ENCODE measurements around the gene DPY19L3. TPM values are rescaled to one million over a fixed set of nuclear protein-coding genes. Genes with fewer than 3 reads are reported as not detected.
A peak's percentile ranks its signal among the peaks of the same experiment; 100 is the strongest.

DPY19L3 gene
- total and polyA plus RNA-seq, 2 of the 4 experiments (the other 2 are of a cell fraction), result 29.6 to 36.5 TPM

- Histone ChIP-seq H2AFZ (replicated peaks; ENCODE audit: low read length, poor library complexity) (no peak overlapping the region), H3K18ac (ENCODE audit: low read depth, low read length) (no peak overlapping the region), H3K9ac (ENCODE audit: low read depth, low read length) (no peak overlapping the region), H3K4me1 (ENCODE audit: control insufficient read depth, insufficient read depth, low read length) (peaks cover 5% of the 10 kb centered on the region; the same call in 1 of the 2 replicates), H4K91ac (ENCODE audit: insufficient read depth, low read depth, low read length) (no peak overlapping the region), H3K4ac (ENCODE audit: low read depth, low read length) (no peak overlapping the region), H3K4me2 (ENCODE audit: low read depth, low read length) (no peak overlapping the region), H3K56ac (ENCODE audit: extremely low read depth, insufficient read depth, low read length) (no peak overlapping the region), H3K4me3 (ENCODE audit: insufficient read depth, low read depth, low read length) (no peak overlapping the region), H2BK120ac (ENCODE audit: low read depth, low read length) (no peak overlapping the region), H4K8ac (ENCODE audit: low read depth in 2 of 2, low read length in 2 of 2) (no peak overlapping the region), H3K27ac (ENCODE audit: insufficient read depth, low read length) (no peak overlapping the region), H2AK9ac (replicated peaks; ENCODE audit: low read depth, low read length, poor library complexity) (no peak overlapping the region), H3K36me3 (ENCODE audit: control insufficient read depth, insufficient read depth, low read length) (peaks cover 28% of the 10 kb centered on the region), H3K9me3 (ENCODE audit: control insufficient read depth, insufficient read depth, low read length) (no peaks in the 10 kb centered on the region), H3K9me1 (ENCODE audit: insufficient read depth, low read length) (peaks cover 4% of the 10 kb centered on the region; the same call in 1 of the 2 replicates), H3K14ac (replicated peaks; ENCODE audit: low read depth, low read length) (no peak overlapping the region), H3K79me1 (ENCODE audit: low read depth in 1 of 2, low read length in 2 of 2) (peaks cover 30 to 55% of the 10 kb centered on the region in 2 experiments), H2BK15ac (ENCODE audit: low read depth, low read length) (no peak overlapping the region), H2BK5ac (ENCODE audit: low read depth, low read length, poor library complexity, severe bottlenecking) (no peak overlapping the region), H2AK5ac (ENCODE audit: low read depth, low read length) (no peak overlapping the region), H4K5ac (ENCODE audit: low read depth, low read length) (no peak overlapping the region), H4K20me1 (ENCODE audit: insufficient read depth, low read length) (peaks cover 15% of the 10 kb centered on the region), H2BK20ac (ENCODE audit: low read depth, low read length) (no peak overlapping the region), H3K27me3 (ENCODE audit: control insufficient read depth, insufficient read depth, low read length) (no peaks in the 10 kb centered on the region), H3K23ac (ENCODE audit: low read depth, low read length) (no peak overlapping the region)
- in situ Hi-C loops (cut with MboI; ENCODE audit: low sequenced_read_pairs), result loop anchor here (25.0 kb wide), 1 partner anchor 1026 kb away; the partner anchor contains the start of gene TSHZ3
- DNase-seq (peak; percentile 45), ATAC-seq (ENCODE audit: low read depth) (peak; percentile 46)
- ChIA-PET CTCF (interaction anchor here (1.1 kb wide), 2 partner anchors 9 to 12 kb away, joined by 3 read pairs; no protein-coding TSS in a partner anchor), POLR2A (ENCODE audit: unreplicated experiment) (no interaction called here)
- 100% methylated on average over 1 of the region's 3 CpGs; no CpG with 5 or more reads in 1 of the 2 experiments for WGBS, 2 experiments (ENCODE audit: extremely low coverage in 2 of 2, insufficient read length in 1 of 2)
- dilution Hi-C loops (cut with HindIII; ENCODE audit: low sequenced_read_pairs, unreplicated experiment), result no loop called here
- intact Hi-C loops (cut with micrococcal nuclease), result no loop called here
- no TSS peak for BruUV-seq (replicated peaks)
- TF ChIP-seq RCOR1 (IDR thresholded peaks at IDR 0.05; ENCODE audit: insufficient replicate concordance, low read length) (no peak), CEBPB (IDR thresholded peaks at IDR 0.05; ENCODE audit: low read depth, low read length) (peak; percentile 76)
Observed at GRCh38 chr19:32363175-32363574, 42.4 kb upstream of the DPY19L3 start.

Measured in IMR-90 (cell line).